Measurements from ENCODE around the gene USP11. TPM values are rescaled to one million over a fixed set of nuclear protein-coding genes. Genes with fewer than 3 reads are reported as not detected.
"Not testable (repeated sequence)": the region's sequence is repeated elsewhere in the genome, so short reads cannot be mapped to it uniquely, and the experiment has no call there.

USP11 gene
- total RNA-seq, 4 donors from 2014 or later, result 19.8 to 66.8 (median 27.3) TPM

DNA sequence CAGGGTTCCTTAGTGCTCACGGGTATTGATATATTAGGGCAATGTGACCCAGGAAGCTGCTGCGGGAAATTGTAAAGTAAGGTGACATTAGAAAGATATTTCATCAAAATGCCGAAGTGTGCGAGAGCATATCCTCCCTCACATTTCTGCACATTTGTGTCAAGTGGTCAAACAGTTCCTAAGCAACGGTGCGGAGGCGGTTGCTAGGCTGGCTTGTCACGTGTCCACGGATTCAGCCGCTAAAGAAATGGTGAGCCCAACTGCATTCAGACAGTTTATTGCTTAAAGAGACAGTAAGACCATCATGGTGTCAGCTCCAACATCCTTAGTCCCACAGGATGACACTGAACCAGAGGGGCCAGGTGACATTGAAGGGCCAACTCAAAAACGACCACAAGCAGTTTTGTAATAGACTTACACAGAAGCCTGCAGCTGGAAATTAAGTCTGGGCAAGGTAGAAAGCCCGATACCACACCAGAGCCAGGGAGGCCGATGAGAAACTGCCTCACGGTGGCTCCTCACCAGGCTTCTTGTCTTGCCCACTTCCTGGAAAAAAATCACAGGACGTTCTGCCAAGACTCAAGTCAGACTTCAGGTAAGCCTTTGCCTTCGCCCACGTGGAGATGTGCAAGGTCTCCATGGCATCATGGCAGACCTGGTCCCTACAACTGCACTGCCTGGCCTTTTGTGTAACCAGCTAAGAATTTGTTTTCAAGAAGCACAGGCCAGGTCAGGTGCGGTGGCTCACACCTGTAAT is 50.4 kb downstream of the USP11 start:
- Histone ChIP-seq H3K9me3 (no peaks in the 10 kb centered on the region), H3K4me1 (no peaks in the 10 kb centered on the region), H3K27ac (no peak overlapping the region), H3K36me3 (no peaks in the 10 kb centered on the region), H3K27me3 (no peaks in the 10 kb centered on the region), H3K4me3 (no peak overlapping the region)
- no peak for TF ChIP-seq POLR2A (IDR thresholded peaks at IDR 0.05)
- TF ChIP-seq, protein P1, sequence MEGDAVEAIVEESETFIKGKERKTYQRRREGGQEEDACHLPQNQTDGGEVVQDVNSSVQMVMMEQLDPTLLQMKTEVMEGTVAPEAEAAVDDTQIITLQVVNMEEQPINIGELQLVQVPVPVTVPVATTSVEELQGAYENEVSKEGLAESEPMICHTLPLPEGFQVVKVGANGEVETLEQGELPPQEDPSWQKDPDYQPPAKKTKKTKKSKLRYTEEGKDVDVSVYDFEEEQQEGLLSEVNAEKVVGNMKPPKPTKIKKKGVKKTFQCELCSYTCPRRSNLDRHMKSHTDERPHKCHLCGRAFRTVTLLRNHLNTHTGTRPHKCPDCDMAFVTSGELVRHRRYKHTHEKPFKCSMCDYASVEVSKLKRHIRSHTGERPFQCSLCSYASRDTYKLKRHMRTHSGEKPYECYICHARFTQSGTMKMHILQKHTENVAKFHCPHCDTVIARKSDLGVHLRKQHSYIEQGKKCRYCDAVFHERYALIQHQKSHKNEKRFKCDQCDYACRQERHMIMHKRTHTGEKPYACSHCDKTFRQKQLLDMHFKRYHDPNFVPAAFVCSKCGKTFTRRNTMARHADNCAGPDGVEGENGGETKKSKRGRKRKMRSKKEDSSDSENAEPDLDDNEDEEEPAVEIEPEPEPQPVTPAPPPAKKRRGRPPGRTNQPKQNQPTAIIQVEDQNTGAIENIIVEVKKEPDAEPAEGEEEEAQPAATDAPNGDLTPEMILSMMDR (IDR thresholded peaks at IDR 0.05), result no peak
- DNase-seq, result no peak

DNA sequence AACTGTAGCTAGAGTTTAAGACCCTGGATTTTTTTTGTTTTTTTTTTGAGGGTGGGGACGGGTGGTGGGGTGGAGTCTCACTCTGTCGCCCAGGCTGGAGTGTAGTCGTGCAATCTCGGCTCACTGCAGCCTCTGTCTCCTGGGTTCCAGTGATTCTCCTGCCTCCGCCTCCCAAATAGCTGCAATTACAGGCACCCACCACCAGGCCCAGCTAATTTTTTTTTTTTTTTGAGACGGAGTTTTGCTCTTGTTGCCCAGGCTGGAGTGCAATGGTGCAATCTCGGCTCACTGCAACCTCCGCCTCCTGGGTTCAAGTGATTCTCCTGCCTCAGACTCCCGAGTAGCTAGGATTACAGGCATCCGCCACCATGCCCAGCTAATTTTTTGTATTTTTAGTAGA is 51.8 kb downstream of the USP11 start:
- H3K27me3 ChIP-seq, H3K4me1 ChIP-seq, H3K27ac ChIP-seq, H3K36me3 ChIP-seq, H3K4me3 ChIP-seq, H3K9me3 ChIP-seq, DNase-seq: not testable (repeated sequence)

DNA sequence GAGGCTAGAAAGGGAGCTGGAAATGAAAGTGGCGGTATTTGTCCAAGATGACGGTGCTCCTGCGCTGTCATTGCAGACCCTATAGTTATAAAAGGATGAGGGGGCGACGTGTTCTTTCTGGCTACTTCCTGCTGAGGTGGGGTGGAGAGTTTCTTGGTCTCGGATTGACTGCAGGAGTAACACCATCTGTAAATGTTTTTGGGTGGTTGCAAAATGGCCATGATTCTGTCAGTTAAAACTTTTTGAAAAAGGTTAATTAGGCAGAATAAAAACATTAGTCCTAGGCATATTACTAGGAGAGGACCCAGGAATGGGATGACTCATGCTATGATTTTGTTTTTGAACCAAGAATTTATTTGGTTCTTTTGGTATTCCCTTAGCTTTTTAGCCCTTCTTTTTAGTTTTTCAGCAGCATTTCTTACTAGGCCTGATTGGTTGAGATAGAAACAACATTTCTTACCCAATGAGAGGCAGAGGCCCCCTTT is 53.1 kb downstream of the USP11 start:
- no peak overlapping the region for H3K27ac ChIP-seq
- DNase-seq, result no peak
- no peaks in the 10 kb centered on the region for H3K4me1 ChIP-seq
- H3K36me3 ChIP-seq, result no peaks in the 10 kb centered on the region
- no peak overlapping the region for H3K4me3 ChIP-seq
- H3K27me3 ChIP-seq, result no peaks in the 10 kb centered on the region
- H3K9me3 ChIP-seq, result no peaks in the 10 kb centered on the region
- TF ChIP-seq POLR2A (IDR thresholded peaks at IDR 0.05), result no peak
- TF ChIP-seq, protein P1 (IDR thresholded peaks at IDR 0.05), result no peak

DNA sequence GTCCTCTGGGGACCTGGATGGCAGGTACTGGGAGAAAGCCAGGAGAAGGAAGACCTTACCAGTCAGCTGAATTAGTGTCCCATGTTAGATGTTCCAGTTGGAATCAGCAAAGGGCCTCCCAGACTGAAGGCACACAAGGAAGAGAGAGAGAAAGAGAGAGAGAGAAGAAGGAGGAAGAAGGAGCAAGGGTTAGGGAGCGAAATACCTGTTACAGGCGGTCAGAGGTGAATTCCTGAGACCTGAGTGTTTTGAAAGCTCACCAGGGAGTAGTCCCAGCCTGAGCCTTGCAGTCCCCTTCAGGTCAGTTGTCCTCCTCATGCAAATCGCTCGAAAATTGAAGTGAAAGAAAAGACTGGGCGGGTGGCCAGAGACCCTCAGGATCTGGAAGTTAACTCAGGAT is 60.3 kb downstream of the USP11 start:
- H3K27ac ChIP-seq, result no peak overlapping the region
- H3K27me3 ChIP-seq, result no peaks in the 10 kb centered on the region
- H3K4me1 ChIP-seq, result no peaks in the 10 kb centered on the region
- no peak for TF ChIP-seq POLR2A (IDR thresholded peaks at IDR 0.05)
- TF ChIP-seq, protein P1 (IDR thresholded peaks at IDR 0.05), result no peak
- H3K36me3 ChIP-seq, result no peaks in the 10 kb centered on the region
- no peak overlapping the region for H3K4me3 ChIP-seq
- no peak for DNase-seq
- no peaks in the 10 kb centered on the region for H3K9me3 ChIP-seq

DNA sequence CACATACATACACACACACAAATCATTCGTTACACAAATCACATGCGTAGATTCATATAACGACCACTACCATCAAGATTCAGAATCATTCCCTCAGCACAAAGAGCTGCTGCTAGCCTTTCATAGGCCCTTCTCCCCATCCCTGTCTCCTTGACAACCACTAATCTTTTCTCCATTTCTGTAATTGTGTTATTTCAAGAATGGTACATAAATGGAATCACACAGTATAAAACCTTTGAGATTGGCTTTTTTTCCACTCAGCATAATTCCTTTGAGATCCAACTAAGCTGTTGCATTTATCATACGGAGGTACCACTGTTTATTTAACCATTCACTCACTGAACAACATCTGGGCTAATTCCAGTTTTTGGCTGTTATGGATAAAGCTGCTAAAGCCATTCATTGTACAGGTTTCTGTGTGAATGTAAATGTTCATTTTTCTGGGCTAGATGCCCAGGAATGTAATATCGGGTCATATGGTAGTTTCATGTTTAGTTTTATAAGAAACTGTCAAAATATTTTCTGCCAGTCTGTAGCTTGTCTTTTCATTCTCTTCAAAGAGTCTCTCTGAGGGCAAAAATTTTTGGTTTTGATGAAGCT is 64.1 kb downstream of the USP11 start:
- no peaks in the 10 kb centered on the region for H3K27me3 ChIP-seq
- TF ChIP-seq, protein P1 (IDR thresholded peaks at IDR 0.05), result no peak
- no peak for TF ChIP-seq POLR2A (IDR thresholded peaks at IDR 0.05)
- DNase-seq, result no peak
- H3K27ac ChIP-seq, result no peak overlapping the region
- no peaks in the 10 kb centered on the region for H3K9me3 ChIP-seq
- no peaks in the 10 kb centered on the region for H3K4me1 ChIP-seq
- no peak overlapping the region for H3K4me3 ChIP-seq
- H3K36me3 ChIP-seq, result no peaks in the 10 kb centered on the region

DNA sequence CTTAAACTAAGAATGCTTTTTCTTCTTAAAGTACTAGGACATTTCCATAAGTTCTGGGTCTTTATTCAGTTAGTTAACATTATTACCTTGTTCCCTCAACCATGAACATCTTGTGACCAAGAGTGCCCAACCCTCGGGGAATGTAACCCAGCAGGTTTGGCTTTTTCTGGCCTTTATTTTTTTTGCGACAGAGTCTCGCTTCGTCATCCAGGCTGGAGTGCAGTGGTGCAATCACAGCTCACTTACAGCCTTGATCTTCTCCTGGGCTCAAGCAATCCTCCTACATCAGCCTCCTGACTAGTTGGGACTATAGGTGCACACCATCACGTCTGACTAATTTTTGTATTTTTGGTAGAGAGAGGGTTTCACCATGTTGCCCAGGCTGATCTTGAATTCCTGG is 65.1 kb downstream of the USP11 start:
- TF ChIP-seq POLR2A (IDR thresholded peaks at IDR 0.05), result no peak
- TF ChIP-seq, protein P1 (IDR thresholded peaks at IDR 0.05), result no peak
- H3K27ac ChIP-seq, result no peak overlapping the region
- no peak for DNase-seq

More for the DNA sequence above, 65.1 kb downstream of the USP11 start:
- no peaks in the 10 kb centered on the region for H3K9me3 ChIP-seq
- H3K4me1 ChIP-seq, result no peaks in the 10 kb centered on the region
- no peaks in the 10 kb centered on the region for H3K36me3 ChIP-seq
- H3K27me3 ChIP-seq, result no peaks in the 10 kb centered on the region
- no peak overlapping the region for H3K4me3 ChIP-seq
